HG03064 (cell line): Measurements from ENCODE around the gene VMP1.
"Not testable (repeated sequence)": the region's sequence is repeated elsewhere in the genome, so short reads cannot be mapped to it uniquely, and the experiment has no call there.

Source experiments
- ATAC-seq: cut with Tn5 transposase; IDR thresholded peaks from one replicate; pipeline ENCODE4 v1.9.1; 2021; ENCODE audit warnings: low read depth; ENCODE audit not compliant: unreplicated experiment

The VMP1 gene

DNA sequence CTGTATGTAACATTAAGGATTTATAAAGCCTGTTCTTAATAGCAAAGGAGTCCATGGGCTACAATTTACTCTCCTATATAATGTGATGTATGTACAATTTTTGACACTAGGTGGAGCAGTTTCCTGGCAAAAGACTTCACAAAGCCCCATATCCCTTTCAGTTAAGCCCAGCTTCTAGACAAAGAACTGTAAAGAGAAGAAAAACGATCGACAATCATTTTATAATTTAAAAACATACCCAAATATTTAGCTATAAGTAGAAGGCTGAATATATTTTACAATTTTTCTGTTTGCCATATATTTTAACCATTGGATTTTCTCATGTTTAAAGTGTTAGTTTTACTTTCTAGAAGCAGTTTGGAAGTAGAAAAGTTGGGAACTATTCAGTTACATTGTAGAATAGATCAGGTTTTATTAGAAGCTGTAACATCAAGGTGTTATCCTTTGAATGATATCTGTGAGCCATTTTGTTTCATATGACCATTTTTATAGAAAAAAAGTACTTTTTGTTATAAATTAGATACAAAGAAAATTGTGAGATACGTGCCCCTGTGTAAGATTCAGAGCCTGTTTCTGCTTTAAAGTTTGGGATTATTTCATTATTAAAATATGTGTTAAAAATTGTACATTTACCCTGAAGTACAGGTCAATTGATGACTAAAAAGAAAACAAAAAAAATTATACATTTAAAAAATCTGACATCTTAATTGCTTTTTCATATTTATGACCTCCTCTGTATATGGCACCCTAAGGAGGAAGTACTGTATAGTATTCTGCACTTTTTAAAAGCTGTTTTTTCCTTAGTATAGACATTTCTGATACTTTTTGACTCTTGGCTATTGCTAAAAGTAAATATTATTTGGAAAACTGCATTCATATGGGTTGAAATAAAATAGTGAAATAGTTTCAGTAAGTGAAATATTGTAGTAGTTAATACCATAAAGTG lies 46.3 kb downstream of the VMP1 start:
- no peak for ATAC-seq

DNA sequence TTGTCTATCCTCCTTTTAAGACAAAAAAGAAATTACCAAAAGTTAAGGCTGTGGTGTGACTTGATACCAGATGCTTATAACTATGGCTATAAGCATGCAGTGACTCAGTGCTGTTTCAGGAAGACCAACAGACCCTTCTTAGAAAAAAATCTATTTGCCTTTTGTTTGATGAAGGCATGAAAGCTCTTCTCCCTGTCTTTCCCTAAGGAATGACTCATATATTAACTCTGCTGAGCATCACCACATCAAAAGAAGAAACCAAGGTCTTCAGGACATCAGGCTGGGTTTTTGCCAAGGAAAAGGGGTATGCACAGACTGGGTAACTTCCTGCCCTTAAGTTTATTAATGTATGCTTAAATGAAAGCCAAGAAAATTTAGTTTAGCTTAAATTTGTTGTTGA lies 47.1 kb downstream of the VMP1 start:
- no peak for ATAC-seq

DNA sequence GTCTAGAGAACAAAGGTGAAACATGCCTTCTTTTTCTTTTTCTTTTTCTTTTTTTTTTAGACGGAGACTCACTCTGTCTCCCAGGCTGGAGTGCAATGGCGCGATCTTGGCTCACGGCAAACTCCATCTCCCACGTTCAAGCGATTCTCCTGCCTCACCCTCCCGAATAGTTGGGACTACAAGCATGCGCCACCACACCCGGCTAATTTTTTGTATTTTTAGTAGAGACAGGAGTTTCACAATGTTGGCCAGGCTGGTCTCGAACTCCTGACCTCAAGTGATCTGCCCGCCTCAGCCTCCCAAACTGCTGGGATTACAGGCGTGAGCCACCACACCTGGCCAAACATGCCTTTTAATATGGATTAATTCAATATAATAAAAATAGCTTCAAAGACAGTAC lies 47.6 kb downstream of the VMP1 start:
- ATAC-seq = not testable (repeated sequence)

DNA sequence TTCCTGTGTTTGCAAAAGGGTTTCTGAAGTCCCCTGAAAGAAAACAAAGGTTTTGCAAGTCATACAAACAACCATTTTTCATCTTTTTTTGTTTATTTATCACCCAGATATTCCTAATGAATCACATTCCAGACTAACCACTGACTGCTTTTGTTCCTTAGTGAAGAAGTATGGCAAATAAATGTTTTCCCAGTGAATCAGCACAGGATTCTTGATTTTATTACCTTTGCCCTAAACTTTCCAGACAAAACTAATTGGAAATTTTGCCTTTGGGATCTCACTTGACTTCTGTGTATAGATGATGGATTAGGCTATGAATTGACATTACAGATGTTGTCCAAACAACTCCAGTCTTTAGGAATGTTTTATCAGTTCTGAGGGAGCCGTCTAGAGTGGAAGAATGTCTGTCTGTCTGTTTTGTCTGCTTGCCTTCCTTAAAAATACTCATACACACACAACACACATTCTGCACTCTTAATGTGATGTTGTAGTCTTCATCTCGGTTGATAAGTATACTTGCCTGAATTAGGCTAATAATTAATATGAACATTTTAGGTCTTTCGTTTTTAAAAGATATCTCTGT lies 48.9 kb downstream of the VMP1 start:
- ATAC-seq = no peak

DNA sequence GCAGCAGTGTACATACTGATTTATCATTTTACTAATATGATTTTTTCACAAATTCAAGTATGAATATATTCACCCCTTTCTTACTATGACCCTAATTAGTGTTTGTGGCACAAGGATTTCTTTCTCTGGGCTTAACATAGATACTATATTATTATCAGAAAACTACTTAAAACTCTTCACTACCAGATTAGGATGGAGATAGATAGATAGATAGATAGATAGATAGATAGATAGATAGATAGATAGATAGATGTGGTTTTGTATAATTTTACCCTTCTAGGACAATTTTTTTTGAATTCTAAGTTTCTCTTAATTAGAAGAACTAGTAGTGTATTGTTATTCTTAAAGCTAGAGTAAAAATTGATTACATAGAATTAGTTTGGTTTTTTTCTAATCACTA lies 49.6 kb downstream of the VMP1 start:
- ATAC-seq = no peak

DNA sequence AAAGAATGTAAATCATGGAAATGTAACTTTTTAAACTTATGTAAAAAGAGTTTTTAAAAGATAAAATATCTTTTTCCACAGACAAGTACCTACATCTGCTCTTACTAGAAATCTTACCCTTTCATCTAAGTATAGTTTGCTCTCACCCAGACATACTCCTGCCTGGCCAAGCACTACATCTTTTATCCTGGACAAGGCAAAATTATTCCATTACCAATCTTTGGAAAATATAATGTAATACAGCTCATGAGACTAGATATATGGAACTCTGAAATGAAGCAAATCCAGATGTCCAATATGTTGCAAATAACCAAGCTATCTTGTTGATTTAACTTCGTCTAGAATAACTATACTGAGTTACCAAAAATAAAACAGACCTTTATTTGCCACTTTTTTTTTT lies 50.0 kb downstream of the VMP1 start:
- ATAC-seq = no peak

DNA sequence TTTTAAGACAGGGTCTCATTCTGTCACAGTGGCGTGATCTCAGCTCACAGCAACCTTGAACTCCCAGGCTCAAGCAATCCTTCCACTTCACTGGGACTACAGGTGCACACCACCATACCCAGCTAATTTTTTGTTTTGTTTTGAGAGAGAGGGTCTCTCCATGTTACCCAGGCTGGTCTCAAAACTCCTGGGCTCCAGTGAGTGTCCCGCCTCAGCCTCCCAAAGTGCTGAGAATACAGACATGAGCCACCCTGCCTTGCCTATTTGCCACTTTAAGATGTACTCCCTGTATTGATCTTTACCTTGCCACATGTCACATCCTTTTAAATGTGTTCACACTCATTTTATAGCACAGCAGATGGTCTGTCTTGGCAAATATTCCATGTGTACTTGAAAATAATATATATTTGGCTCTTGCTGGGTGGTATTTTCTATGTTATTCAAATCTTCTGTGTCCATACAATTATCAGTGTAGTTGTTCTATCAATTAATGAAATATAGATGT lies 50.5 kb downstream of the VMP1 start:
- no peak for ATAC-seq

DNA sequence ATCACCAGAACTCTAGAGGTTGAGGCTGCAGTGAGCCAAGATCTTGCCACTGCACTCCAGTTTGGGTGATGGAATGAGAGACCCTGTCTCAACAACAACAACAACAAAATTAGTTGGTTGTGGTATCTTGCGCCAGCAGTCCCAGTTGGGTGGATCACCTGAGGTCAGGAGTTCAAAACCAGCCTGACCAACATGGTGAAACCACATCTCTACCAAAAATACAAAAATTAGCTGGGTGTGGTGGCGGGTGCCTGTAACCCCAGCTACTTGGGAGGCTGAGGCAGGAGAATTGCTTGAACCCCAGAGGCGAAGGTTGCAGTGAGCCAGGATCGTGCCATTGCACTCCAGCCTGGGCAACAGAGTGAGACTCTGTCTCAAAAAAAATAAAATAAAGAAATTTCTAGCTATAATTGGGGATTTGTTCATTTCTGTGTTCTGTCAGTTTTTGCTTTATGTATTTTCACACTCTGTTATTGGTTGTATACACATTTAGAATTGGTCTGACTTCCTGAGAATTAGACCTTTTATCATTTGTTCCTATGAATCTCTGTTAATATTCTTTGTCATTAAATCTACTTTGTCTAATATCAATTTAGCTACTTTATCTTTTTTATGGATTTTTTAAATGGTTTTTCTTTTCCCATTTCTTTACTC lies 51.7 kb downstream of the VMP1 start:
- ATAC-seq = not testable (repeated sequence)

DNA sequence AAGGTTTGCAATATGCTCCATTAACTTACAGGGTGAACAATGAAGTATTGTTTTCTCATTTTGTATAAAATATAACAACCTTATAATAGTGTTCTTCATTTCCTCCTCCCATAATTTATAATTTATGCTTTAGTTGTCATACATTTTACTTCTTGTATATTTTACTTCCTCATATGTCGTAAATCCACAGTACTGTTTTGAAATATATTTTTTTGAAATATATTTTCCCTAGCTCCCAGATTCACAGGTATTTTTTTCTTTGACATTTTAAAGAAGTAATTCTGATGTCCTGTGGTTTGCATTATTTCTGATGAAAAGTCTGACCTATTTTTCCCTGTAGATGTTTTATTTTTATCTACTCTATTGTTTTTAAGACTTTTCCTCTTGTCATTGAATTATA lies 52.7 kb downstream of the VMP1 start:
- no peak for ATAC-seq

DNA sequence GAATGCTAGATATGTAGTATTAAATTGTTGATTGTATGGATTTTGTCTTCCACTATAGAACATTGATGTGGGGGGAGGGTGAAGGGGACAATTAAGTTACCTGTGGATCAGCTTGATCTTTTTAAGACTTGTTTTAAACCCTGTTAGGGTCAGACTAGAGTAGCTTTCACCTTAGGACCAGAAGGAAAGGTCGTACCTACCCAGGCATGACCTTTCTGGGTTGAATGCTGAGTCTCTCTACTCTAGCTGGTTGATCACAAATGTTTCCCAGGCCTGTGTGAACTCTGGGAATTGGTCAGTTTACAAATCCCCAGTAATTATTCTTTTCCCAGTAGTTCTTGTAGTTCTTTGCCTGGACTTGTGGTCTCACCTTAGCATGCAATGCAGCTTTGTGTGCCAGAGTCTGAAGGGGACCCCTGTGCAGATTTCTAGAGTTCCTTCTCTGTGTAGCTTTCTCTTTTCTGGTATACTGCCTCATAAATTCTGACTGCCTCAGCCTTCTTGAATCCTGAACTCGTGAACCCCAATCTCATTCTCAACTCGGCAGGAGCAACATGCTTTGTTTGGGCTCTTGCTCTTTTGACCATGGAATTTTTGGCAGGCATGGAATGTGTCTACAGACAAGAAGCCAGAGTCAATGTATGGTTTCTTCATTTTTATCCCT lies 54.1 kb downstream of the VMP1 start:
- ATAC-seq = no peak

DNA sequence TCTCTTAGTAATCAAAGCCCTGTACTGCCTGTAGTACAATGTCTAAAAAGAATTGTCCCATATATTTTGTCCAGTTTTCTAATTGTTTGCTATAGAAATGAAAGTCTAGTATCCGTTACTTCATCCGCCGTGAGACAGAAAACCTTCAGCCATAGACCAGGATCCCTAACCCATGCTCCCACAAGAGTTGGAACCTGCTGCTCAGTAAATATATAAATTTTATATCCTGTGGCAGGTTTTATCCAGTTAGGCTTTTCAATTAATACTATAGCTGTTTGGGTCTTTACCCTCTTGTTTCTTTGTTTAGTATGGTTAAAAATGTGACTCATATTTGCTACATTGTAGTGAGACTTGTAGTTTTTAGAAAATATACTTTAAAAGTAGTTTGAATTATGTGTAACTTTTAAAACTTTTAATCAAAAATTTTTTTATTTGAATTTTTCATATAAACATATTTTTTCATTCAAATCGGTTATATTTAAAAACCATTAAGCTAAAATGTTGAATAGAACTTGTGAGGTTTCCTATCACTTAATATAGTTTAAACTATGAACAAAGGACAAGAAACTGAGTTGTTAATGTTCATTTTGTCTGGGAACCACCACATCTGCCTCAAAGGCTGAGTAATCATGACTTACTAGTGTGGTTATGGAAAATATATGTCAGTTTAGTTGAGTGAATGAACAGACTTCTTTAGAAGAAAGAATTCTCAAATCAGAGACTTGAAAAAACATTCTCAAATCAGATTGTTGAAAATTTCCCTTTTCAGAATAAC lies 54.8 kb downstream of the VMP1 start:
- no peak for ATAC-seq

DNA sequence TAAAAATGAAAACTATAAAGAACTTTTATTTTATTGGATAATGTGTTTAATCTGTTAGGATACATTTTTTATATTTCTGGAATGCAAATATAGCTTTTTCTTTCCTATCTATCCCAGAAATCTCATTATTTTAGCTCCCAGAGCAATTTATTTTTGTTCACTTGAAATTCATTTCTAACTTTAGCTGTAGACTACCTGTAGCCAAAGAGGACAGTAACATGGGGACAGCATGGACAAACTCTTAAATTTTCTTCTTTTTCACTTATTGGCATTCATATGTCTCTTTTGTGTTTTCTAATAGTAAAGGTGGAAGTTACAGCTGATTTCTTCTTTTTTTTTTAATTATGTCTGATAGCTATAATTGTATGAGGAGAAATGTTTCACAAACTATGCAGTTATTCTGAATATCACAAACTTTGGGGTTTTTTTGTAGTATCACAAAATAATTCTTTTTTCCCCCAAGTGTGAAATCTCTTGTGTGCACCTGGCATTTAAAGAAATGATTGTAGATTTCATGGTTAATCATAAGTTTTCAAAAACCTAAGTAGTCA lies 55.4 kb downstream of the VMP1 start:
- no peak for ATAC-seq

DNA sequence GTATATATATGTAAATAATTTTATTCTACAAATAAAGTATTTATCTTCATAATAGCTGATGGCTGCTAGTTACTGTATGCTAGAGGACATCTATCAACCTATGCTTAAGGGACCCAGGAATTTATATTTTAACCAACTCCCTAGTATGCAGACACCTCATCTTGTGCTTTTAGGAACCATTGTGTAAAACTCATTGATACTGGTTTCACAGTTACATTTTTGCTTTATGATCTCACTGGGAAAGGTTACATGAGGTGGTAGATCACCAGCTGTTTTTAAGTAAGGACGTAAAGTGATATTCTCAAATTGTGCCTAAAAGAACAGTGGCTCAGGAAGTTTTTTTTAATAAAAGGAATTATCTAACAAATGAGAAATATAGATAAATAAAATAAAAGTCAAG lies 56.4 kb downstream of the VMP1 start:
- ATAC-seq = no peak

DNA sequence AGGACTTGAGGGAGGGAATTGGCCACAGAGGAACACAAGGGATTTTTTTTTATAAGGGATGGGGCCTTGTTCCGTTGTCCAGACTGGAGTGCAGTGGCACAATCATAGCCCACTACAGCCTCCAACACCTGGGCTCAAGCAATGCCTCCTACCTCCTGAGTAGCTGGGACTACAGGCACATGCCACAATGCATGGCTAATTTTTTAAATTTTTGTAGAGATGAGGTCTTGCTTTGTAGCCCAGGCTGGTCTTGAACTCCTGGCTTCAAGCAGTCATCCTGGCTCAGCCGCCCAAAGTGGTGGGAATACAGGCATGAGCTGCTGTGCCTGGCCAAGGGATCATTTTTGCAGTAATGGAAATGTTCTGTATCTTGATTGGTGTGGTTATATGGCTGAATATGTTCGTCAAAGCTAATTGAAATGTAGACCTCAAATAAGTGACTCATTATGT lies 56.9 kb downstream of the VMP1 start:
- no peak for ATAC-seq

DNA sequence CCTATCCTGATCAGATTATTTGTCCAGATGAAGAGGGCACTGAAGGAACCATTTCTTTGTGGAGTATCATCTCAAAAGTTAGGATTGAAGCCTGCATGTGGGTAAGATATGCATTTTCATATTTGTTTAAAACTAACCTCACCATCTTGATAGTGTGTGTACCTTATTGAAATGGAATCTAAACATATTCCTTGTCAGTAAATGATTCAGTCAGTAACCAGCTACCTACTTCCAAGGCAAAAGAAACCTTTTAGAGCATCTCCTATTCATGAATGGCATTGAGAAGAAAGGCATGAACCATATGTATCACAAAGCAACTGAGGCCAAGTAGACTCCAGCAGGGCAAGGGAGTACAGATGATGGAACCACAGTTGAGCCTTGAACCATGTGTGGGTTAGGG lies 57.6 kb downstream of the VMP1 start:
- no peak for ATAC-seq

DNA sequence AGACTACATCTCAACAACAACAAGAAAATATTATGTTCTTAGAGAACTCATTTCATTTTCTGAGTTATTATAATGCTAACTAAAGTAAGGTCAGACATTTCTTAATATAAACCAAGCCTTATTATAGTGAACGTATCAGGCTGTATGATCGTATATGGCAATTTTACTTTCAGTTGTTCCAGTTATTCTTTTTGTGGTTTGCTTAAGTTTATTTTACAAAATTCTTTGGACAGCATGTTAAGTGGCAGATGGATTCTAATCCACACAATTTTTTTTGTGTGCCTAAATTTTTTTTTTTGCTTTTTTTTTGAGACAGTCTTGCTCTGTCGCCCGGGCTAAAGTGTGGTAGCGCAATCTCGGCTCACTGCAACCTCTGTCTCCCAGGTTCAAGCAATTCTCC lies 59.0 kb downstream of the VMP1 start:
- ATAC-seq = no peak

DNA sequence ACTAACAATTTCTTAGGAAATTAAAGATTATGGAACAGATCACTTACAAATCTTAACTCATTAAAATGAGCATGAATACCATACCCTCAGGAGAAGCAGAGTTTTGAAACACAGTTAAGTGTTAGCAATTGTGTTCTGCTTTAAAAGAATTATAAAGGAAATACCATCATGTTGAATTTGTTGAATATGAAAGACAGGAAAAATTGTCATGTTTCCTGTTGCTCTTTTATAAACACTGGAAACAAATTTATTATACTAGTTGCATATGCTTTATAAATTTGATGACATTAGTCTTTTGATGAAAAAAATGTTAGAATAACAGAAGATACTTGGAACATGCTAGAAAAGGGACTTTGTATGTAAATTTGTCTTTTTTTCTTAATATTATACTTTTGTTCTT lies 59.7 kb downstream of the VMP1 start:
- ATAC-seq = no peak

DNA sequence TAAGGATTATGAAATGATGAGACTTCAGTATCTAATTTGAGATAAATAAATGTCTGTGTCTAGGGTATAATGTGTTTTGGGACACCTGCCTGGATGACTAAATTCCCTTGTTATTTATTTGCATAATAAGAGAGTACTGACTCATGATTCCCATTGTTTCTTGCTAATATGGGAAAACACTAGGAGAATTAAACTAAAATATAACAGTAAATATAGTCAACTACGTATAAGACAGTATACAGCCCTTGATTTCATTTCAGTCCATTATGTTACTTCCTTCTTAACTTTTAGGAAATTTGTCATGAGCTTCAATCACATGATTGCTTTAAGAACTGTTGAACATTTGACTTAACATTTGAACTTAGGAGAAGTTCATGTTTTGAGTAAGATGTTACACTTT lies 62.4 kb downstream of the VMP1 start:
- ATAC-seq = no peak

DNA sequence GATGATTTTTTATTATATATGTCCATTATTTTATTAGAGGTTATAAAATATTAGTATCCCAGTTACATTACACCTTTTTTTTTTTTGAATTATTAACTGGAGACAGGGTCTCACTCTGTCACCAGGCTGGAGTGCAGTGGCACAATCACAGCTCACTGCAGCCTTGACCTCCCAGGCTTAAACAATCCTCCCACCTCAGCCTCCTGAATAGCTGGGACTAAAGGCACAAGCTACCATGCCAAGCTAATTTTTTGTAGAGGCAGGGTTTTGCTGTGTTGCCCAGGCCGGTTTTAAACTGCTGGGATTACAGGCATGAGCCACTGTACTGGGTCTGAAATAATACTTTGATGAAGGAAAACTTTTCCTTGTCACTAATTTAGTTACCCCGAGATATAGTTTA lies 63.6 kb downstream of the VMP1 start:
- no peak for ATAC-seq

DNA sequence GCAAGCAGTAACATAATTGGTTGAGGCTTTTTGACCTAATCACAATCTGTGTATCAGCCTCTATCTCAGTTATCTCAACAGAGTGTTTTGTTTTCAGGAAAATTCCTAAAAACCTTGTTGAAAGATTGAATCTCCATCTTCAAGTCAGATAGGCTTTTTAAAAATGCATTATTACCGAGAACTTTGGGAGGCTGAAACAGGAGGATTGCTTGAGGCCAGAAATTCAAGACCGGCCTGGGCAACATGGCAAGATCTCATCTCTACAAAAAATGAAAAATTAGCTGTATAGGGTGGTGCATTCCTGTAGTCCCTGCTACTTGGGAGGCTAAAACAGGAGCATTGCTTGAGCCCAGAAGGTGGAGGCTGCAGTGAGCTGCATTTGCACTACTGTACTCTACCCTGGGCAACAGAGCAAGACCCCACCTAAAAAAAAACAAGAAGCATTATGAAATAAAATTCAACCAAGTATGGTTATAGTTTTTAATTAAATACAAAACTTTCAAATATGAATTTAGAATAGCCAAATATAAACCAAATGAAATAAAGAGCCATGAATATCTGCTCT lies 68.4 kb downstream of the VMP1 start:
- no peak for ATAC-seq
